Lung (tissue), 12 donors: ENCODE data around the gene MT3. TPM values are rescaled to one million over a fixed set of nuclear protein-coding genes. Genes with fewer than 3 reads are reported as not detected.
"Not testable (repeated sequence)": the region's sequence is repeated elsewhere in the genome, so short reads cannot be mapped to it uniquely, and the experiment has no call there.

Experiments
- ATAC-seq: fragments of 200-7000 bp; cut with Tn5 transposase; one replicate; pipeline ENCODE4 v1.9.1; 2020; ENCODE audit warnings: moderate number of reproducible peaks; ENCODE audit not compliant: insufficient read depth, low FRiP score
- DNase-seq, 3 donors: peaks; one replicate each; pipeline ENCODE4 v3.0.0-alpha.2; 2013 to 2017
- H3K27ac ChIP-seq, 2 donors: one replicate each; pipeline ENCODE4 v1.5.1; 2013; ENCODE audit warnings: mild to moderate bottlenecking in 2 of 2, moderate library complexity in 2 of 2, control low read depth in 1 of 2, inconsistent platforms in 1 of 2, low read depth in 1 of 2, low read length in 1 of 2
- H3K27me3 ChIP-seq, 3 donors: one replicate each; pipeline ENCODE4 v1.5.1; 2013; ENCODE audit warnings: low read length in 2 of 3; ENCODE audit not compliant: control insufficient read depth in 3 of 3, insufficient read depth in 3 of 3
- H3K36me3 ChIP-seq, 4 donors: one replicate each; pipeline ENCODE4 v1.5.1; 2013; ENCODE audit warnings: low read length in 4 of 4, mild to moderate bottlenecking in 1 of 4, moderate library complexity in 1 of 4; ENCODE audit not compliant: control insufficient read depth in 4 of 4, insufficient read depth in 4 of 4
- H3K4me1 ChIP-seq, 5 donors: one replicate each; pipeline ENCODE4 v1.5.1; 2013; ENCODE audit warnings: low read length in 5 of 5, mild to moderate bottlenecking in 2 of 5, moderate library complexity in 1 of 5; ENCODE audit not compliant: control insufficient read depth in 5 of 5, insufficient read depth in 5 of 5
- H3K4me3 ChIP-seq: one replicate; pipeline ENCODE4 v1.5.1; 2013; ENCODE audit warnings: mild to moderate bottlenecking, control low read depth, moderate library complexity
- H3K9ac ChIP-seq, 2 donors: one replicate each; pipeline ENCODE4 v1.5.1; 2013; ENCODE audit warnings: low read length in 2 of 2, control low read depth in 1 of 2; ENCODE audit not compliant: insufficient read depth in 1 of 2
- H3K9me3 ChIP-seq, 4 donors: one replicate each; pipeline ENCODE4 v1.5.1; 2013; ENCODE audit warnings: low read length in 3 of 4, mild to moderate bottlenecking in 1 of 4, moderate library complexity in 1 of 4; ENCODE audit not compliant: control insufficient read depth in 4 of 4, insufficient read depth in 3 of 4
- WGBS, 2 donors: extraction: QIAGEN DNeasy Blood & Tissue Kit; methylation state at CpG; one replicate each; pipeline ENCODE4 v1.1.7; 2013; 5-methylcytosine and 5-hydroxymethylcytosine counted together
- polyA plus RNA-seq, 2 donors: library from polyadenylated mRNA; stranded (reverse); fragments of 200-250 nt; gene quantifications; one replicate each; pipeline ENCODE4 v1.2.1, GENCODE V29; 2013
- total RNA-seq, 2 donors: library from RNA; depleted of rRNA in 1 of 2; stranded (reverse); fragments of >200 nt in 1 of 2; gene quantifications; one replicate each; pipeline ENCODE4 v1.2.1, GENCODE V29; 2014 to 2021
- TF ChIP-seq, protein P1 (sequence below): IDR thresholded peaks from 2 replicates; pipeline ENCODE4 v1.5.1; 2012; ENCODE audit warnings: mild to moderate bottlenecking; ENCODE audit errors: control extremely low read depth, extremely low read depth
- donor health status: control.
- donor health status: control.
- donor health status: Bipolar disorder and iron deficiency.
- donor health status: healthy.
- donor health status: DM: yes; HTN: yes; CAD: no.

Gene MT3
- total and polyA plus RNA-seq, 4 donors = 1.3 to 4.4 TPM; not detected in 2

DNA sequence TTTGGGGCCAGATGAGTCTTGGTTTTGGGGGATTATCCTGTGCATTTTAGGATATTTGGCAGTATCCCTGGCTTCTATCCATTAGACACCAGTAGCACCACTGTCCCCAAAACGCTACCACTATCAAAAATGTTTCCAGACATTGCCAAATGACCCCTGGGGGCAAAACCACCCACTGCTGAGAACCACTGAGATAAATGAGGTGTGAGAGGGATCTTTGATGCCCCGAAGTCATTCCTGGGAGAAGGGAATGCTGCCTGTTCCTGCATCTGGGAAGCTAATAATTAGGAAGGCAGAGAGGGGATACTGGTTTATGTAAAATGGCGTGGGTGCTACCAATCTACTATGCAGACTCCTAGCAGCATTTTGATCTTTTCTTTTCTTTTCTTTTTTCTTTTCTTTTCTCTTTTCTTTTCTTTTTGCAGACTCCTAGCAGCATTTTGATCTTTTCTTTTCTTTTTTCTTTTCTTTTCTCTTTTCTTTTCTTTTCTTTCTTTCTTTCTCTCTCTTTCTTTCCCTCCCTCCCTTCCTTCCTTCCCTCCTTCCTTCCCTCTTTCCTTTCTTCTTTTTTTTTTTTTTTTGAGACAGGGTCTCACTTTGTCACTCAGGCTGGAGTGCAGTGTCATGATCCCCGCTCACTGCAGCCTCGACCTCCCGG lies 8.8 kb upstream of the MT3 start:
- TF ChIP-seq, protein P1, sequence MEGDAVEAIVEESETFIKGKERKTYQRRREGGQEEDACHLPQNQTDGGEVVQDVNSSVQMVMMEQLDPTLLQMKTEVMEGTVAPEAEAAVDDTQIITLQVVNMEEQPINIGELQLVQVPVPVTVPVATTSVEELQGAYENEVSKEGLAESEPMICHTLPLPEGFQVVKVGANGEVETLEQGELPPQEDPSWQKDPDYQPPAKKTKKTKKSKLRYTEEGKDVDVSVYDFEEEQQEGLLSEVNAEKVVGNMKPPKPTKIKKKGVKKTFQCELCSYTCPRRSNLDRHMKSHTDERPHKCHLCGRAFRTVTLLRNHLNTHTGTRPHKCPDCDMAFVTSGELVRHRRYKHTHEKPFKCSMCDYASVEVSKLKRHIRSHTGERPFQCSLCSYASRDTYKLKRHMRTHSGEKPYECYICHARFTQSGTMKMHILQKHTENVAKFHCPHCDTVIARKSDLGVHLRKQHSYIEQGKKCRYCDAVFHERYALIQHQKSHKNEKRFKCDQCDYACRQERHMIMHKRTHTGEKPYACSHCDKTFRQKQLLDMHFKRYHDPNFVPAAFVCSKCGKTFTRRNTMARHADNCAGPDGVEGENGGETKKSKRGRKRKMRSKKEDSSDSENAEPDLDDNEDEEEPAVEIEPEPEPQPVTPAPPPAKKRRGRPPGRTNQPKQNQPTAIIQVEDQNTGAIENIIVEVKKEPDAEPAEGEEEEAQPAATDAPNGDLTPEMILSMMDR = no peak
- no peak for ATAC-seq
- no peak overlapping the region for H3K4me3 ChIP-seq
- H3K27ac ChIP-seq = no peak overlapping the region
- no peaks in the 10 kb centered on the region for H3K9me3 ChIP-seq
- H3K9ac ChIP-seq = no peak overlapping the region
- H3K4me1 ChIP-seq = no peaks in the 10 kb centered on the region
- no peaks in the 10 kb centered on the region for H3K36me3 ChIP-seq
- 81 to 87% methylated on average over 6 of the region's 6 CpGs for WGBS, 2 donors
- no peaks in the 10 kb centered on the region for H3K27me3 ChIP-seq
- no peak for DNase-seq

DNA sequence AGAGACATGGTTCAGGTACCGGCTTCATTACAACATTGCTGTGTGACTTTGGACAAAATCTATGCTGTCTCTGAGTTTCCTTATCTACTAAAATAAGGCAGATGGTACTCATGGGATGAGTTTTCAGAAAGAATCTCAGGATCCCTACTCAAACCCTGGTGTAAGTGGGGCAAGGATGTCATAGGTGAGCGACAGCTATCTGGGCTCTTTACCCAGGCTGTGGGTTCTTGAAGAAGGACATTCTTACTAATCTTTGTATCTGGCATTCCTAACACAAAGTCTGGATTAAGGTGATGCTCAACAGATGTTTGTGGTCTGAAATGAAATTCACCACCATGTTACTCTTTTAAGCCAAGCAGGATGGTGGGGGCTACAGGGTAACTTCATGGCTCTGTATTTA lies 6.4 kb upstream of the MT3 start:
- H3K9me3 ChIP-seq, DNase-seq, H3K4me1 ChIP-seq, H3K36me3 ChIP-seq, ATAC-seq, H3K4me3 ChIP-seq, H3K27ac ChIP-seq, H3K9ac ChIP-seq: not testable (repeated sequence)
- 96 to 97% methylated on average over 2 of the region's 2 CpGs for WGBS, 2 donors
- peaks cover 0 to 17% (median 11%) of the 10 kb centered on the region in 3 donors for H3K27me3 ChIP-seq

DNA sequence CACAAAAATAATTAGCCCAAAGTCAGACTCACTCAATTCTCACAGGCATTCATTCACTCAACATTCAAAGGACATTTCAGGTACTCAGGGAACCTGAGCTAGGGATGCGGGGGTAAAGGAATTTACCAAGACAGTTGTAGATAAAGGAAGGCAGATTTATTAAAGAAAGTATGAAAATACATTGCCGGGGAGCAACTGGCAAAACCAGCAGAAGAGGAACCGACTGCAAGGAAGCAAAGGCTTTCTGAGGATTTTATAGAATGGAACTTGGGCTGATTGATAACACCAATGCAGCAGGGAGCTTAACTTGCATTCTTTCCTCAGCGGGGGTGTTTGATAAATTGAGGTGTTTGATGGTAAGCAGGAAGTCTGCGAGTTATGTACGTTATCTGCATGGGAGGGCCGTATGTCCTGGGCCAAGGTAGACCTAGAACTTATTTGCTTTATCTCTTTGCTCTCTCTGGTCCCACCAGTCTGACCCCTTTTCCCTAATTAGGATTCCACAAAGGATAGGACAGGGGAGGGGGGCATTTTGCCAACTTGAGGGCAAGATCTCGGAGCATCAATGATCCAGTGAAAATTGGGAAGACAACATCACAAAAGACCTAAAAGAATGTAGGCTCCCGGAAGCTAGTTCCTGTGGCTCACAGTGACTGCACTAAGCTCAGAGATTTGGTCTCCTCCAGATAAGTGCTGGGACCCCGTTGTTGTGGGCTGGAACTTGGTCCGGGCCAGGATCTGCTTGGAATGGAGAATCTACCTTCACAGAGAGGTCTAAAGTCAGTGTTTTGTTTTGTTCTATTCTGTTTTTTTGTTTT lies 5.8 kb upstream of the MT3 start:
- WGBS, 2 donors = 71 to 78% methylated on average over 11 of the region's 11 CpGs
- DNase-seq (no peak), ATAC-seq (no peak)
- TF ChIP-seq, protein P1 = no peak
- Histone ChIP-seq H3K27me3 (peaks cover 0 to 23% (median 16%) of the 10 kb centered on the region in 3 donors), H3K4me1 (no peaks in the 10 kb centered on the region), H3K36me3 (no peaks in the 10 kb centered on the region), H3K9ac (no peak overlapping the region), H3K9me3 (no peaks in the 10 kb centered on the region), H3K27ac (no peak overlapping the region), H3K4me3 (no peak overlapping the region)

DNA sequence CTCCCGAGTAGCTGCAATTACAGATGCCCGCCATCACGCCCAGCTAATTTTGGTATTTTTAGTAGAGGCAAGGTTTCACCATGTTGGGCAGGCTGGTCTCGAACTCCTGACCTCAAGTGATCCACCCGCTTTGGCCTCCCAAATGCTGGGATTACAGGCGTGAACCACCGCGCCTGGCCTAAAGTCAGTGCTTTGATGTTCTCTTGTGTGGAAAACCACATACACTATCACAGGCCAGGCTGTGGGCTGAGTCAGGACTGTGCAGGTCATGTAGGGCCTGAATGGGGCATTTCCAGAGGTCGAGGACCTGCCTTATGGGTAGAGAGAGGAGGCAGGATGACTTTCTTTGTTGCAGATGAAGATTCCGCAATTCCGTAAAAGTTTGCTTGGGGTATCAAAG lies 5.1 kb upstream of the MT3 start:
- DNase-seq (no peak), ATAC-seq (no peak)
- no peak overlapping the region for H3K27ac ChIP-seq
- no peaks in the 10 kb centered on the region for H3K36me3 ChIP-seq
- TF ChIP-seq, protein P1 = no peak
- peaks cover 0 to 28% (median 20%) of the 10 kb centered on the region in 3 donors for H3K27me3 ChIP-seq
- 86 to 97% methylated on average over 11 of the region's 11 CpGs for WGBS, 2 donors
- H3K4me3 ChIP-seq = no peak overlapping the region
- no peak overlapping the region for H3K9ac ChIP-seq
- no peaks in the 10 kb centered on the region for H3K9me3 ChIP-seq
- peaks cover 0 to 3% (median 0%) of the 10 kb centered on the region in 5 donors for H3K4me1 ChIP-seq
